ENCODE measurements around the gene CORIN. TPM values are rescaled to one million over a fixed set of nuclear protein-coding genes. Genes with fewer than 3 reads are reported as not detected.
"Not testable (repeated sequence)": the region's sequence is repeated elsewhere in the genome, so short reads cannot be mapped to it uniquely, and the experiment has no call there.

CORIN gene
- total and polyA plus RNA-seq, 8 donors, result 0.31 to 1.7 (median 0.39) TPM; not detected in 2

DNA sequence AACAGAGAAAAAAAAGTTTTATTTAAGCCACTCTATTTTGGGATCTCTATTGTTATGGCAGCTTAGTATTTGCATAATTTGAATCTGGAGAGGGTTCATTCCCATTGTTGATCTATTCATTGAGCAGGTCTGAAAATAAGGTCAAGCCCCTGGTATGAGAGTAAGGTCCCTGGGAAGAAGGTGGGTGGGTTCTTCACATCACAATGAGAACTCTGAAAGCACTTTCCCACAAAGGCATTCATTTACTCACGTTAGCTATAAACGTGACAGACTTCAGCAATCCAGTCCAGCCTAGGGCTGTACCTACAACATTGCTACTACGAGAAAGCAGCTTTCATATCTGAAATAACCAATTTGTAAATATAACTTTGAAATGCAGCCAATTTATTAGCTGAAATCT is 126.2 kb downstream of the CORIN start:
- Histone ChIP-seq H3K36me3 (no peaks in the 10 kb centered on the region), H3K4me3 (no peak overlapping the region), H3K4me1 (no peaks in the 10 kb centered on the region), H3K27ac (no peak overlapping the region), H3K27me3 (peaks cover 0 to 18% (median 0%) of the 10 kb centered on the region in 3 donors), H3K9me3 (no peaks in the 10 kb centered on the region)
- DNase-seq, result no peak
- TF ChIP-seq POLR2A (IDR thresholded peaks at IDR 0.05) (no peak), POLR2AphosphoS5 (IDR thresholded peaks at IDR 0.05) (no peak), EP300 (IDR thresholded peaks at IDR 0.05) (no peak)
- TF ChIP-seq, protein P1, sequence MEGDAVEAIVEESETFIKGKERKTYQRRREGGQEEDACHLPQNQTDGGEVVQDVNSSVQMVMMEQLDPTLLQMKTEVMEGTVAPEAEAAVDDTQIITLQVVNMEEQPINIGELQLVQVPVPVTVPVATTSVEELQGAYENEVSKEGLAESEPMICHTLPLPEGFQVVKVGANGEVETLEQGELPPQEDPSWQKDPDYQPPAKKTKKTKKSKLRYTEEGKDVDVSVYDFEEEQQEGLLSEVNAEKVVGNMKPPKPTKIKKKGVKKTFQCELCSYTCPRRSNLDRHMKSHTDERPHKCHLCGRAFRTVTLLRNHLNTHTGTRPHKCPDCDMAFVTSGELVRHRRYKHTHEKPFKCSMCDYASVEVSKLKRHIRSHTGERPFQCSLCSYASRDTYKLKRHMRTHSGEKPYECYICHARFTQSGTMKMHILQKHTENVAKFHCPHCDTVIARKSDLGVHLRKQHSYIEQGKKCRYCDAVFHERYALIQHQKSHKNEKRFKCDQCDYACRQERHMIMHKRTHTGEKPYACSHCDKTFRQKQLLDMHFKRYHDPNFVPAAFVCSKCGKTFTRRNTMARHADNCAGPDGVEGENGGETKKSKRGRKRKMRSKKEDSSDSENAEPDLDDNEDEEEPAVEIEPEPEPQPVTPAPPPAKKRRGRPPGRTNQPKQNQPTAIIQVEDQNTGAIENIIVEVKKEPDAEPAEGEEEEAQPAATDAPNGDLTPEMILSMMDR (IDR thresholded peaks at IDR 0.05), result no peak
- 30 to 49% (median 38%) methylated on average over 3 of the region's 3 CpGs for WGBS, 5 donors
- intact Hi-C loops (cut with DNase I; ENCODE audit: low total_unique reads), result no loop called here

DNA sequence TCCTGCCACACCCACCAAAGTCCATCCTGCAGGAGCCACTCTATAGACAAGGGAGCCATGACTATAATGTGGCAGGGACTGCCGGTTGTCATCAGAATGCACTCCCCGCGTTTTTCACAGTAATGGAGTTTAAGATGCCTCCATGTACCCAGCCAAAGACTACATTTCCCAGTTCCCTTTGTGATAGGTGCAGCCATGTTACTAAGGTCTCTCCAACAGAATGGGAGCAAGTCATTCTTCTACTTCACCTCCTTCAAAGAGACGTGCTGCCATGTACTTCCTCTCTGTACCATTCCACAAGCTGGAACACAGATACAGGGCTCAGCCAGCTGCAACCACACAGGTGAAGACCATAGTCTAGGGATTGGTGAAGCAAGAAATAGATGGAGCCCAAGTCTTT is 126.7 kb downstream of the CORIN start:
- Histone ChIP-seq H3K4me3 (no peak overlapping the region), H3K4me1 (no peaks in the 10 kb centered on the region), H3K9me3 (no peaks in the 10 kb centered on the region), H3K36me3 (no peaks in the 10 kb centered on the region), H3K27ac (no peak overlapping the region), H3K27me3 (peaks cover 0 to 22% (median 0%) of the 10 kb centered on the region in 3 donors)
- no peak for DNase-seq
- TF ChIP-seq POLR2AphosphoS5 (IDR thresholded peaks at IDR 0.05) (no peak), EP300 (IDR thresholded peaks at IDR 0.05) (no peak), POLR2A (IDR thresholded peaks at IDR 0.05) (no peak)
- TF ChIP-seq, protein P1 (IDR thresholded peaks at IDR 0.05), result no peak
- WGBS, 5 donors, result 84 to 90% (median 87%) methylated on average over 4 of the region's 4 CpGs
- intact Hi-C loops (cut with DNase I; ENCODE audit: low total_unique reads), result no loop called here

DNA sequence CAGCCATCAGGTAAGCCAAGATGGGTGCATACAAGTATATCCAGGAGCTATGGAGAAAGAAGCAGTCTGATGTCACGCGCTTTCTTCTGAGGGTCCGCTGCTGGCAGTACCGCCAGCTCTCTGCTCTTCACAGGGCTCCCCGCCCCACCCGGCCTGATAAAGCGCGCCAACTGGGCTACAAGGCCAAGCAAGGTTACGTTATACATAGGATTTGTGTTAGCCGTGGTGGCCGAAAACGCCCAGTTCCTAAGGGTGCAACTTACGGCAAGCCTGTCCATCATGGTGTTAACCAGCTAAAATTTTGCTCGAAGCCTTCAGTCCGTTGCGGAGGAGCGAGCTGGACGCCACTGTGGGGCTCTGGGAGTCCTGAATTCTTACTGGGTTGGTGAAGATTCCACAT is 131.5 kb downstream of the CORIN start:
- WGBS, 5 donors, result 92 to 95% (median 94%) methylated on average over 18 of the region's 18 CpGs
- intact Hi-C loops (cut with DNase I; ENCODE audit: low total_unique reads); H3K27ac ChIP-seq; H3K36me3 ChIP-seq; H3K4me1 ChIP-seq; H3K4me3 ChIP-seq; H3K9me3 ChIP-seq; DNase-seq: not testable (repeated sequence)
- peaks cover 0 to 17% (median 0%) of the 10 kb centered on the region in 3 donors for H3K27me3 ChIP-seq

DNA sequence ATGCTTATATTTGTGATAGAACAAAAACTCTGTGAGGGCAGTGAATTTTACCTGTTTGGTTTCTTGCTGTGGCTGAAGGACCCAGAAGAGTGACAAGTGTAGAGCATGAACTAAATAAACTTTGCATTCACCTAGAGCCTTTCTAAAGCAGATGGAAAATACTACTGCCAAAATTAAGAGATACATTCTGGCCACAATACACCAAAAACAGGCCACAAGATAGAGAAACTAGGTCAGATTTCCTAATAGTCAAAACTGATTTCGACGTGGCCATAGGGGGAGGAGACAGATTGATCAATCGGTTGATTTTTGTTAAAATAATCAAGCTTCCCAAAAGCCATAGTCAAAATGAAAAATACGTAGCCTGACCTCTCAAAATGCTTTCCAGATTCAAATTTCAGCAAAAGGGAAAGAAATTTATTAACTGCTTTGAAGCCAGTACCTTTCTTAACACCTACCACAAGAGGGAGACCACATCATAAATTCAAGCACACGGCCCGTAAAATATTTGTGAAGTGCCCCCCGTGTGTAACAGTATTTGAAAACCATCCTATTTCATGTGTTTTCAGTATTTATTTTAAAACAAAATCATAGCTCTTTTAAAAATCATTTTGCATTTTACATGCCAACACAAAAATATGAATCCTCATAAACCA is 132.4 kb downstream of the CORIN start:
- DNase-seq, result peak in 1 of 2 donors; percentile 29
- no peak for TF ChIP-seq EP300 (IDR thresholded peaks at IDR 0.05)
- TF ChIP-seq POLR2A (IDR thresholded peaks at IDR 0.05), result no peak
- TF ChIP-seq, protein P1 (IDR thresholded peaks at IDR 0.05), result no peak
- no peak for TF ChIP-seq POLR2AphosphoS5 (IDR thresholded peaks at IDR 0.05)
- Histone ChIP-seq H3K27me3 (peaks cover 0 to 9% (median 0%) of the 10 kb centered on the region in 3 donors), H3K36me3 (no peaks in the 10 kb centered on the region), H3K4me3 (no peak overlapping the region), H3K27ac (no peak overlapping the region), H3K4me1 (peaks cover 0 to 9% (median 3%) of the 10 kb centered on the region in 4 donors), H3K9me3 (no peaks in the 10 kb centered on the region)
- intact Hi-C loops (cut with DNase I; ENCODE audit: low total_unique reads), result no loop called here
- 40 to 47% (median 43%) methylated on average over 7 of the region's 7 CpGs for WGBS, 5 donors

DNA sequence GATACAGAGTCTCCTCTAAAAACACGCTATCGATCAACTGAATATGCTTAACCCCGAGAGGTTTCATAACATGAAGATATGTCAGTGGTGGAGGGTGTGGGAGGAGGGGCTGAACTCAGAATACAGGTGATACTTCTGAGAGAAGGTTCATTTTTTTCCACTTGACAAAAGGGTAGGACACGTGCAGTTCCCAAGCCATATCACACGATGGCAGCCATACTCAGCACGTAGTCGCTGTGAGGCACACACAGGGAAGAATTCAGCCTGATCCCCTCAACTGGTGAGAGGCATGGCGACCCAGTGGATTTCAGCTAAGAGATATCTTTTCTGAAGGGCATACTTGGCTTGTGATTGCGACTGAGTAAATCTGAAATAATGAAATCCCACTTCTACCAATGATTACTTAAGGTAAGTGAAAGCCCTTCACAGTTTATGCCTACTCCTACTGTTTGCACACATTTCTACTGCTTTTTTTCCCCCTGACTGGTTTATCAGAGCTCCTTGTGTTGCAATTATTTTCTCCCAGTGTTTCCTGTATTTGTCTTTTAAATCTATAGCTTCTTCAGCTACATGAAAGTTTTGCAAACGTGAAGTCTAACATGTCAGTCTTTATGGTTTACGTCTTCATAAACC is 133.1 kb downstream of the CORIN start:
- Histone ChIP-seq H3K27ac (no peak overlapping the region), H3K4me3 (no peak overlapping the region), H3K4me1 (peaks cover 0 to 9% (median 3%) of the 10 kb centered on the region in 4 donors), H3K36me3 (no peaks in the 10 kb centered on the region), H3K9me3 (no peaks in the 10 kb centered on the region), H3K27me3 (peaks cover 0 to 7% (median 0%) of the 10 kb centered on the region in 3 donors)
- peak; percentile 35 to 78 for DNase-seq
- 31 to 48% (median 37%) methylated on average over 11 of the region's 11 CpGs for WGBS, 5 donors
- TF ChIP-seq, protein P1 (IDR thresholded peaks at IDR 0.05), result peak in 1 of 7 experiments; percentile 21
- TF ChIP-seq POLR2A (IDR thresholded peaks at IDR 0.05), result no peak
- intact Hi-C loops (cut with DNase I; ENCODE audit: low total_unique reads), result no loop called here

Measured in stomach (tissue), 9 donors.